ENCODE measurements around the gene DDX6.

DNA sequence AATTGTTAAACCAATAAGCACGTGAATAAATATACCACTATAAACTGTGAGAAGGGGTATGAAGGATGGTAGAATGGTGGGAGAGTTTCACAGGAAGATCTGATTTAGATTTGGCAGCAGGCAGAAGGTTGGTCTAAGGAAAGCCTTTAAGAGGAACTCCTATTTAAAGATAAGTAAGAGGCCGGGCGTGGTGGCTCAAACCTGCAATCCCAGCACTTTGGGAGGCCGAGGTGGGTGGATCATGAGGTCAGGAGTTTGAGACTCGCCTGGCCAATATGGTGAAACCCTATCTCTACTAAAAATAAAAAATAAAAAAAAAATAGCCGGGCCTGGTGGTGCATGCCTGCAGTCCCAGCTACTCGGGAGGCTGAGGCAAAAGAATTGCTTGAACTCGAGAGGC, 46.9 kb upstream of the DDX6 start:
- TF ChIP-seq EZH2phosphoT487 (IDR thresholded peaks at IDR 0.05; ENCODE audit: insufficient read depth, low read depth) (no peak), EZH2 (IDR thresholded peaks at IDR 0.05; ENCODE audit: insufficient read depth, poor library complexity, severe bottlenecking) (no peak)

All from GM23248 (cell line).